Measurements from ENCODE around the gene TPX2. TPM values are rescaled to one million over a fixed set of nuclear protein-coding genes. Genes with fewer than 3 reads are reported as not detected.

The TPX2 gene
- total and polyA plus RNA-seq, 2 experiments from 2014 or later: 37.7 to 39.6 TPM

GRCh38 chr20:31698243-31698802, 40.8 kb upstream of the TPX2 start:
- peaks cover 48% of the 10 kb centered on the region for H3K4me1 ChIP-seq (ENCODE audit: insufficient read depth)
- peak overlapping the region; percentile 46 for H3K4me2 ChIP-seq (ENCODE audit: unreplicated experiment)
- no peak overlapping the region for H3K4me3 ChIP-seq
- H2AFZ ChIP-seq: no peak overlapping the region
- in situ Hi-C loops (cut with MboI): no loop called here
- H3K79me2 ChIP-seq (ENCODE audit: insufficient read depth): peaks cover 95% of the 10 kb centered on the region
- H3F3A ChIP-seq (ENCODE audit: insufficient read depth): peaks cover 53% of the 10 kb centered on the region
- no peaks in the 10 kb centered on the region for H3K27me3 ChIP-seq (replicated peaks; ENCODE audit: insufficient read depth)
- DNase-seq: no peak
- H3K27ac ChIP-seq: peak overlapping the region; percentile 83
- whole genome bisulfite sequencing, 2 experiments (ENCODE audit: low coverage in 1 of 2, low lambda C conversion rate in 2 of 2, missing lambda C conversion rate in 2 of 2): 89 to 97% methylated on average over 8 of the region's 8 CpGs
- 0 out of 2 replicates have a peak, but pooled peaks cover 4% of the 10 kb centered on the region for H3K36me3 ChIP-seq (ENCODE audit: low read depth)
- no peaks in the 10 kb centered on the region for H3K9me3 ChIP-seq (ENCODE audit: low read depth)
- TF ChIP-seq EZH2 (IDR thresholded peaks at IDR 0.05; ENCODE audit: insufficient read depth, poor library complexity, severe bottlenecking) (no peak), EZH2phosphoT487 (IDR thresholded peaks at IDR 0.05; ENCODE audit: insufficient read depth, low read depth) (no peak)
- H3K9ac ChIP-seq: 0 out of 2 replicates have a peak overlapping the region, but pooled peaks have one; percentile 8
- no peaks in the 10 kb centered on the region for H3K9me2 ChIP-seq (ENCODE audit: insufficient read depth)
- no peaks in the 10 kb centered on the region for H4K20me1 ChIP-seq (ENCODE audit: insufficient read depth)

GRCh38 chr20:31698803-31699718, 40.0 kb upstream of the TPX2 start:
- no peaks in the 10 kb centered on the region for H4K20me1 ChIP-seq (ENCODE audit: insufficient read depth)
- no peaks in the 10 kb centered on the region for H3K27me3 ChIP-seq (replicated peaks; ENCODE audit: insufficient read depth)
- H3K9me3 ChIP-seq (ENCODE audit: low read depth): no peaks in the 10 kb centered on the region
- peaks cover 48% of the 10 kb centered on the region for H3K4me1 ChIP-seq (ENCODE audit: insufficient read depth)
- 0 out of 2 replicates have a peak, but pooled peaks cover 4% of the 10 kb centered on the region for H3K36me3 ChIP-seq (ENCODE audit: low read depth)
- no peak overlapping the region for H3K4me3 ChIP-seq
- no peaks in the 10 kb centered on the region for H3K9me2 ChIP-seq (ENCODE audit: insufficient read depth)
- in situ Hi-C loops (cut with MboI): no loop called here
- H3K9ac ChIP-seq: peak overlapping the region; percentile 48
- peaks cover 53% of the 10 kb centered on the region for H3F3A ChIP-seq (ENCODE audit: insufficient read depth)
- WGBS, 2 experiments (ENCODE audit: low coverage in 1 of 2, low lambda C conversion rate in 2 of 2, missing lambda C conversion rate in 2 of 2): 39 to 40% methylated on average over 6 of the region's 6 CpGs
- H2AFZ ChIP-seq: 0 out of 2 replicates have a peak overlapping the region, but pooled peaks have one; percentile 4
- peak overlapping the region; percentile 83 for H3K27ac ChIP-seq
- peak; percentile 94 for DNase-seq
- TF ChIP-seq EZH2phosphoT487 (IDR thresholded peaks at IDR 0.05; ENCODE audit: insufficient read depth, low read depth) (no peak), EZH2 (IDR thresholded peaks at IDR 0.05; ENCODE audit: insufficient read depth, poor library complexity, severe bottlenecking) (no peak)
- H3K4me2 ChIP-seq (ENCODE audit: unreplicated experiment): peak overlapping the region; percentile 46
- H3K79me2 ChIP-seq (ENCODE audit: insufficient read depth): peaks cover 95% of the 10 kb centered on the region

GRCh38 chr20:31699801-31700728, 39.0 kb upstream of the TPX2 start:
- Histone ChIP-seq H3K9me2 (ENCODE audit: insufficient read depth) (no peaks in the 10 kb centered on the region), H3K4me2 (ENCODE audit: unreplicated experiment) (peak overlapping the region; percentile 46), H2AFZ (no peak overlapping the region), H3F3A (ENCODE audit: insufficient read depth) (peaks cover 53% of the 10 kb centered on the region), H3K27me3 (replicated peaks; ENCODE audit: insufficient read depth) (no peaks in the 10 kb centered on the region), H3K79me2 (ENCODE audit: insufficient read depth) (peaks cover 95% of the 10 kb centered on the region), H4K20me1 (ENCODE audit: insufficient read depth) (no peaks in the 10 kb centered on the region), H3K27ac (peak overlapping the region; percentile 83), H3K4me1 (ENCODE audit: insufficient read depth) (peaks cover 48% of the 10 kb centered on the region), H3K36me3 (ENCODE audit: low read depth) (0 out of 2 replicates have a peak, but pooled peaks cover 4% of the 10 kb centered on the region), H3K9ac (peak overlapping the region; percentile 48), H3K4me3 (no peak overlapping the region), H3K9me3 (ENCODE audit: low read depth) (no peaks in the 10 kb centered on the region)
- WGBS, 2 experiments (ENCODE audit: low coverage in 1 of 2, low lambda C conversion rate in 2 of 2, missing lambda C conversion rate in 2 of 2): 97 to 98% methylated on average over 7 of the region's 7 CpGs
- no peak for TF ChIP-seq EZH2phosphoT487 (IDR thresholded peaks at IDR 0.05; ENCODE audit: insufficient read depth, low read depth)
- no peak for TF ChIP-seq EZH2 (IDR thresholded peaks at IDR 0.05; ENCODE audit: insufficient read depth, poor library complexity, severe bottlenecking)
- in situ Hi-C loops (cut with MboI): no loop called here
- DNase-seq: no peak

- H3K4me2 ChIP-seq (ENCODE audit: unreplicated experiment): no peak overlapping the region
- no peaks in the 10 kb centered on the region for H3K9me3 ChIP-seq (ENCODE audit: low read depth)
- peaks cover 42% of the 10 kb centered on the region for H3K4me1 ChIP-seq (ENCODE audit: insufficient read depth)
- no peaks in the 10 kb centered on the region for H3K27me3 ChIP-seq (replicated peaks; ENCODE audit: insufficient read depth)
- H2AFZ ChIP-seq: no peak overlapping the region
- no peaks in the 10 kb centered on the region for H4K20me1 ChIP-seq (ENCODE audit: insufficient read depth)
- WGBS, 2 experiments (ENCODE audit: low coverage in 1 of 2, low lambda C conversion rate in 2 of 2, missing lambda C conversion rate in 2 of 2): 95 to 96% methylated on average over 5 of the region's 5 CpGs
- peaks cover 95% of the 10 kb centered on the region for H3K79me2 ChIP-seq (ENCODE audit: insufficient read depth)
- H3K9ac ChIP-seq: no peak overlapping the region
- H3K36me3 ChIP-seq (ENCODE audit: low read depth): 0 out of 2 replicates have a peak, but pooled peaks cover 4% of the 10 kb centered on the region
- peaks cover 48% of the 10 kb centered on the region for H3F3A ChIP-seq (ENCODE audit: insufficient read depth)
- no peak for DNase-seq
- H3K4me3 ChIP-seq: no peak overlapping the region
- no peak for TF ChIP-seq EZH2 (IDR thresholded peaks at IDR 0.05; ENCODE audit: insufficient read depth, poor library complexity, severe bottlenecking)
- TF ChIP-seq EZH2phosphoT487 (IDR thresholded peaks at IDR 0.05; ENCODE audit: insufficient read depth, low read depth): no peak
- in situ Hi-C loops (cut with MboI): no loop called here
- no peaks in the 10 kb centered on the region for H3K9me2 ChIP-seq (ENCODE audit: insufficient read depth)
- H3K27ac ChIP-seq: peak overlapping the region; percentile 83; the same call in 1 of the 2 replicates
Observed at GRCh38 chr20:31700747-31701146, 38.3 kb upstream of the TPX2 start.
